ENCODE results near the gene CEMIP2.
"Not testable (repeated sequence)": the region's sequence is repeated elsewhere in the genome, so short reads cannot be mapped to it uniquely, and the experiment has no call there.

CEMIP2 gene

GRCh38 chr9:71704796-71705195 is 63.5 kb downstream of the CEMIP2 start:
- TF ChIP-seq CTCF (IDR thresholded peaks at IDR 0.05; ENCODE audit: insufficient read depth, low read depth, low read length, missing control alignments), result no peak
- no peak overlapping the region for H3K4me3 ChIP-seq (ENCODE audit: low read depth, low read length)
- no peak for DNase-seq (ENCODE audit: low read depth)

GRCh38 chr9:71703172-71703872 is 65.0 kb downstream of the CEMIP2 start:
- no peak overlapping the region for H3K4me3 ChIP-seq (ENCODE audit: low read depth, low read length)
- TF ChIP-seq CTCF (IDR thresholded peaks at IDR 0.05; ENCODE audit: insufficient read depth, low read depth, low read length, missing control alignments), result no peak
- DNase-seq (ENCODE audit: low read depth), result no peak

GRCh38 chr9:71697882-71698281 is 70.4 kb downstream of the CEMIP2 start:
- no peak for DNase-seq (ENCODE audit: low read depth)
- no peak overlapping the region for H3K4me3 ChIP-seq (ENCODE audit: low read depth, low read length)
- no peak for TF ChIP-seq CTCF (IDR thresholded peaks at IDR 0.05; ENCODE audit: insufficient read depth, low read depth, low read length, missing control alignments)

GRCh38 chr9:71694332-71694731 is 74.0 kb downstream of the CEMIP2 start:
- H3K4me3 ChIP-seq (ENCODE audit: low read depth, low read length), result no peak overlapping the region
- no peak for TF ChIP-seq CTCF (IDR thresholded peaks at IDR 0.05; ENCODE audit: insufficient read depth, low read depth, low read length, missing control alignments)
- no peak for DNase-seq (ENCODE audit: low read depth)

- no peak for DNase-seq (ENCODE audit: low read depth)
- no peak for TF ChIP-seq CTCF (IDR thresholded peaks at IDR 0.05; ENCODE audit: insufficient read depth, low read depth, low read length, missing control alignments)
- H3K4me3 ChIP-seq (ENCODE audit: low read depth, low read length), result no peak overlapping the region
Observed at GRCh38 chr9:71693607-71694006, 74.7 kb downstream of the CEMIP2 start.

GRCh38 chr9:71692337-71692736 is 76.0 kb downstream of the CEMIP2 start:
- H3K4me3 ChIP-seq (ENCODE audit: low read depth, low read length), result no peak overlapping the region
- no peak for TF ChIP-seq CTCF (IDR thresholded peaks at IDR 0.05; ENCODE audit: insufficient read depth, low read depth, low read length, missing control alignments)
- no peak for DNase-seq (ENCODE audit: low read depth)

- not testable (repeated sequence) for DNase-seq (ENCODE audit: low read depth); H3K4me3 ChIP-seq (ENCODE audit: low read depth, low read length)
Observed at GRCh38 chr9:71691576-71691975, 76.7 kb downstream of the CEMIP2 start.
